Measurements from ENCODE around the gene PRDX6.

GRCh38 chr1:173445656-173446055 is 31.5 kb upstream of the PRDX6 start:
- TF ChIP-seq POLR2A (IDR thresholded peaks at IDR 0.05) = no peak
- TF ChIP-seq CTCF (IDR thresholded peaks at IDR 0.05) = no peak
